OCI-LY3 (cell line): ENCODE measurements around the gene PSKH1.

Experiments used
- H2AFZ ChIP-seq: fragments of 200-600, 300-600 bp; shearing (Covaris generic); 2 replicates; pipeline ENCODE4 v1.6.0; 2014; ENCODE audit warnings: antibody characterized with exemption, low read depth, low read length
- H3K27ac ChIP-seq: fragments of 200-600, 300-600 bp; sonication (generic); 2 replicates; pipeline ENCODE4 v1.5.1; 2014; ENCODE audit warnings: mild to moderate bottlenecking, low read length, moderate library complexity, mixed read lengths
- H3K27me3 ChIP-seq: fragments of 200-600, 300-600 bp; sonication (generic); 2 replicates; pipeline ENCODE4 v1.6.1; 2014; ENCODE audit warnings: low read depth, low read length, mixed read lengths
- H3K36me3 ChIP-seq: fragments of 200-600, 300-600 bp; sonication (generic); replicated peaks from 2 replicates; pipeline ENCODE3; 2014; ENCODE audit warnings: low read depth, low read length, mixed read lengths
- H3K4me1 ChIP-seq: fragments of 300-600, 200-600 bp; sonication (generic); 2 replicates; pipeline ENCODE4 v1.6.1; 2014; ENCODE audit warnings: low read length, mixed read lengths
- H3K4me2 ChIP-seq: fragments of 200-600, 300-600 bp; sonication (generic); 2 replicates; pipeline ENCODE4 v1.6.1; 2014; ENCODE audit warnings: low read length, mixed read lengths
- H3K4me3 ChIP-seq: fragments of 300-600, 200-600 bp; sonication (generic); 2 replicates; pipeline ENCODE4 v1.5.1; 2014; ENCODE audit warnings: antibody characterized with exemption, mild to moderate bottlenecking, low read length, moderate library complexity
- H3K79me2 ChIP-seq: fragments of 300-600, 200-600 bp; shearing (Covaris generic); 2 replicates; pipeline ENCODE4 v1.6.1; 2014; ENCODE audit warnings: mild to moderate bottlenecking, low read length, mixed read lengths
- H3K9ac ChIP-seq: fragments of 300-600, 200-600 bp; shearing (Covaris generic); 2 replicates; pipeline ENCODE4 v1.6.0; 2014; ENCODE audit warnings: mild to moderate bottlenecking, low read length, moderate library complexity
- H3K9me3 ChIP-seq: fragments of 200-600, 300-600 bp; shearing (Covaris generic); 2 replicates; pipeline ENCODE4 v1.6.1; 2014; ENCODE audit warnings: low read length, mixed read lengths; ENCODE audit not compliant: insufficient read depth
- H4K20me1 ChIP-seq: fragments of 200-600, 300-600 bp; sonication (generic); 2 replicates; pipeline ENCODE4 v1.6.1; 2016; ENCODE audit warnings: low read length, mixed read lengths; ENCODE audit not compliant: insufficient read depth
- CTCF ChIP-seq: fragments of 200-600, 300-600 bp; sonication (generic); IDR thresholded peaks from 2 replicates; pipeline ENCODE4 v1.5.1; 2014; ENCODE audit warnings: antibody characterized with exemption, low read length, low read depth
- EZH2phosphoT487 ChIP-seq: fragments of 200-600 bp; shearing (Covaris generic); IDR thresholded peaks from 2 replicates; pipeline ENCODE4 v1.6.1; 2018; ENCODE audit warnings: antibody characterized with exemption, mixed run types, low read depth

Gene PSKH1

GRCh38 chr16:67946128-67946569 lies 53.1 kb downstream of the PSKH1 start:
- Histone ChIP-seq H2AFZ (no peak overlapping the region), H3K79me2 (no peaks in the 10 kb centered on the region), H3K4me2 (no peak overlapping the region), H3K27me3 (no peaks in the 10 kb centered on the region), H4K20me1 (peaks cover 18% of the 10 kb centered on the region; the same call in 1 of the 2 replicates), H3K9ac (no peak overlapping the region), H3K4me3 (no peak overlapping the region), H3K4me1 (no peaks in the 10 kb centered on the region), H3K27ac (no peak overlapping the region), H3K9me3 (no peaks in the 10 kb centered on the region), H3K36me3 (peaks cover 31% of the 10 kb centered on the region)
- TF ChIP-seq CTCF, result no peak
- TF ChIP-seq EZH2phosphoT487, result no peak

GRCh38 chr16:67946966-67947558 lies 54.0 kb downstream of the PSKH1 start:
- Histone ChIP-seq H3K4me1 (no peaks in the 10 kb centered on the region), H3K4me2 (no peak overlapping the region), H3K4me3 (no peak overlapping the region), H3K27me3 (no peaks in the 10 kb centered on the region), H3K36me3 (peaks cover 30% of the 10 kb centered on the region), H3K27ac (no peak overlapping the region), H3K9ac (no peak overlapping the region), H3K9me3 (no peaks in the 10 kb centered on the region), H4K20me1 (peaks cover 14% of the 10 kb centered on the region; the same call in 1 of the 2 replicates), H3K79me2 (no peaks in the 10 kb centered on the region), H2AFZ (no peak overlapping the region)
- TF ChIP-seq CTCF (no peak), EZH2phosphoT487 (no peak)

- Histone ChIP-seq H3K4me2 (no peak overlapping the region), H3K27ac (no peak overlapping the region), H4K20me1 (0 out of 2 replicates have a peak, but pooled peaks cover 8% of the 10 kb centered on the region), H3K4me3 (no peak overlapping the region), H3K79me2 (no peaks in the 10 kb centered on the region), H3K9ac (no peak overlapping the region), H3K9me3 (no peaks in the 10 kb centered on the region), H2AFZ (no peak overlapping the region), H3K4me1 (no peaks in the 10 kb centered on the region), H3K27me3 (no peaks in the 10 kb centered on the region), H3K36me3 (peaks cover 26% of the 10 kb centered on the region)
- TF ChIP-seq CTCF (no peak), EZH2phosphoT487 (no peak)
Measured at GRCh38 chr16:67948015-67948414, 55.0 kb downstream of the PSKH1 start.

GRCh38 chr16:67949645-67950044 lies 56.6 kb downstream of the PSKH1 start:
- H3K4me2 ChIP-seq, result no peak overlapping the region
- H3K27me3 ChIP-seq, result no peaks in the 10 kb centered on the region
- no peak overlapping the region for H3K9ac ChIP-seq
- no peak overlapping the region for H2AFZ ChIP-seq
- TF ChIP-seq EZH2phosphoT487 (no peak), CTCF (no peak)
- no peak overlapping the region for H3K4me3 ChIP-seq
- peaks cover 26% of the 10 kb centered on the region for H3K36me3 ChIP-seq
- no peaks in the 10 kb centered on the region for H3K4me1 ChIP-seq
- H3K27ac ChIP-seq, result no peak overlapping the region
- H4K20me1 ChIP-seq, result no peaks in the 10 kb centered on the region
- H3K79me2 ChIP-seq, result no peaks in the 10 kb centered on the region
- H3K9me3 ChIP-seq, result no peaks in the 10 kb centered on the region
